Kidney (tissue), 14 donors: ENCODE results near the gene MOB1B. TPM values are rescaled to one million over a fixed set of nuclear protein-coding genes. Genes with fewer than 3 reads are reported as not detected.
A peak's percentile ranks its signal among the peaks of the same experiment; 100 is the strongest.

Source experiments
- DNase-seq, 5 donors: peaks; one replicate each; pipeline ENCODE4 v3.0.0-alpha.2; 2013 to 2020
- FAIRE-seq: peaks from 2 replicates; lab custom pipeline; 2012; peaks lifted over from hg19 to GRCh38; lab: Jason Lieb, UNC
- H3K27ac ChIP-seq, 2 donors: one replicate each; pipeline ENCODE4 v1.7.0; 2013; ENCODE audit warnings: low read depth in 2 of 2, low read length in 2 of 2, inconsistent platforms in 1 of 2
- H3K27me3 ChIP-seq: one replicate; pipeline ENCODE4 v1.7.1; 2013; ENCODE audit warnings: low read length, inconsistent platforms; ENCODE audit not compliant: control insufficient read depth, insufficient read depth
- H3K36me3 ChIP-seq, 3 donors: one replicate each; pipeline versions ENCODE4 v1.7.0 to v1.7.1; 2013; ENCODE audit warnings: low read length in 3 of 3, control low read depth in 1 of 3, inconsistent platforms in 1 of 3; ENCODE audit not compliant: insufficient read depth in 3 of 3, control insufficient read depth in 2 of 3
- H3K4me1 ChIP-seq, 3 donors: one replicate each; pipeline versions ENCODE4 v1.7.0 to v1.7.1; 2013; ENCODE audit warnings: low read length in 3 of 3, inconsistent platforms in 1 of 3, low read depth in 1 of 3; ENCODE audit not compliant: control insufficient read depth in 2 of 3, insufficient read depth in 2 of 3
- H3K4me3 ChIP-seq, 3 donors: one replicate each; pipeline versions ENCODE4 v1.7.0 to v1.8.1; 2013; ENCODE audit warnings: low read length in 3 of 3, control low read depth in 1 of 3, inconsistent platforms in 1 of 3
- H3K9ac ChIP-seq, 3 donors: one replicate each; pipeline versions ENCODE4 v1.7.0 to v1.7.1; 2013; ENCODE audit warnings: low read length in 3 of 3, control low read depth in 1 of 3, inconsistent platforms in 1 of 3
- H3K9me3 ChIP-seq, 3 donors: one replicate each; pipeline versions ENCODE4 v1.7.0 to v1.7.1; 2013; ENCODE audit warnings: low read length in 3 of 3, control low read depth in 1 of 3, inconsistent platforms in 1 of 3; ENCODE audit not compliant: control insufficient read depth in 2 of 3, insufficient read depth in 1 of 3
- CTCF ChIP-seq: IDR thresholded peaks from 3 replicates; pipeline ENCODE4 v1.5.1; 2012; ENCODE audit warnings: mild to moderate bottlenecking, moderate library complexity, borderline replicate concordance; ENCODE audit not compliant: insufficient read depth; ENCODE audit errors: extremely low read depth
- intact Hi-C: fragments of 100-400 bp; cut with DNase I; formaldehyde crosslinking; loops from one replicate; pipeline ENCODE4 v1.11.1; 2022
- polyA plus RNA-seq: library from polyadenylated mRNA; stranded (reverse); fragments of 350-450 nt; fragmentation: Illumina TruSeq; extraction: RNeasy Lipid Tissue Mini Kit (QIAGEN cat#74804); gene quantifications from one replicate; pipeline ENCODE4 v1.2.3, GENCODE V29; 2014; ENCODE audit warnings: low read depth, low replicate concordance; ENCODE audit not compliant: insufficient read depth
- total RNA-seq: library from RNA; stranded (reverse); fragmentation: NEBNext Ultra II Directional; extraction: Animal tissue kit (Norgen Biotek cat#: 25700); gene quantifications from one replicate; pipeline ENCODE4 v1.2.1, GENCODE V29; 2021
- donor health status: control.
- donor health status: control.
- donor health status: control.
- donor health status: control.
- donor health status: control.
- donor health status: DM: yes; HTN: yes; CAD: no.
- donor health status: Normal renal cell carcinoma (clear cell type).

Gene MOB1B
- total and polyA plus RNA-seq, 2 donors from 2014 or later: 13.9 to 34.2 TPM

- no peak for DNase-seq
- no peak overlapping the region for H3K27ac ChIP-seq
- no peaks in the 10 kb centered on the region for H3K4me1 ChIP-seq
These were observed 118.4 kb downstream of the MOB1B start for GRCh38 chr4:71020611-71021010.

DNA sequence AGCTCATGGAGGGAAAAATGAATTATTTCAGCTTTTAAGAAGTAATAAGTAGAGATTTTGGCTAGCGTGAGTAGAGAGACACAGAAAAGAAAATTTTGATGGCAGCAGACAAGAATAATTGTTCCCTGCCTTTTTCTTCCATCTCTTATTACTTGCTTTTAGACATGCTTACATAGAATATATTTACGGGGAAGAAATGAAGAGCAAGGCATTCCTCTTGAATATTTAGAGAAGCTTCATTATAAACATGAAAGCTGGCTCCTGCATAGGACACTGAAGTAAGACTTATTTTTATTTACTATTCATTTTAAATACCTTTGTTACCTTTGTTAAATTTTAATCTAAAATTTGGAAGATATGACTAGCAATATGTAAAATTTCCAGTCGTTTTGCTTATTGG lies 123.5 kb downstream of the MOB1B start:
- H3K27ac ChIP-seq: no peak overlapping the region
- H3K4me3 ChIP-seq: no peak overlapping the region
- TF ChIP-seq CTCF: no peak
- no peaks in the 10 kb centered on the region for H3K27me3 ChIP-seq
- H3K9me3 ChIP-seq: no peaks in the 10 kb centered on the region
- FAIRE-seq (no peak), DNase-seq (no peak)
- H3K36me3 ChIP-seq: no peaks in the 10 kb centered on the region
- intact Hi-C loops: no loop called here
- H3K4me1 ChIP-seq: peaks cover 0 to 5% (median 2%) of the 10 kb centered on the region in 3 donors
- H3K9ac ChIP-seq: no peak overlapping the region

More at GRCh38 chr4:71020611-71021010, 118.4 kb downstream of the MOB1B start:
- H3K27me3 ChIP-seq: no peaks in the 10 kb centered on the region
- no peak for FAIRE-seq
- intact Hi-C loops: no loop called here
- no peak overlapping the region for H3K4me3 ChIP-seq
- H3K36me3 ChIP-seq: no peaks in the 10 kb centered on the region
- H3K9me3 ChIP-seq: no peaks in the 10 kb centered on the region
- no peak for TF ChIP-seq CTCF
- H3K9ac ChIP-seq: no peak overlapping the region

DNA sequence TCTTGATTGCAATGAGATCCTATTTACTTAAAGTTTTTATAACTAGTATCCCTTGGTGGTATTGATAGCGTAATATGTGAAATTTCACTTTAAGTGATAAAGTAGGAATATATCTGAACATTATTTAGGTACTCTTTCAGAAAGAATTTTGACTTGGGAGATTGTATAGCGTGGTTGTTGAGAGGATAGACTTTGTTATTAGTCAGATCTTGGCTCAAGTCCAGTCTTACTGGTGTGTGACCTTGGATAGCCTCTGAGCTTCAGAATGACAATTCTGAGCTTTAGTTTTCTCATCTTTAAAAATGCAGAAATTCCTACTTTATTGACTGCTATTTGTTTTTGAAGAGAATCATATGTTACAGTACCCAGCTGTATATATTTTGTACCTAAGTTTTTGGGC lies 123.9 kb downstream of the MOB1B start:
- TF ChIP-seq CTCF: no peak
- no peak overlapping the region for H3K27ac ChIP-seq
- H3K36me3 ChIP-seq: no peaks in the 10 kb centered on the region
- peak in 2 of 5 donors; percentile 6 to 18 for DNase-seq
- FAIRE-seq: peak; percentile 73
- intact Hi-C loops: no loop called here
- no peak overlapping the region for H3K4me3 ChIP-seq
- peaks cover 0 to 5% (median 2%) of the 10 kb centered on the region in 3 donors for H3K4me1 ChIP-seq
- no peaks in the 10 kb centered on the region for H3K27me3 ChIP-seq
- H3K9ac ChIP-seq: no peak overlapping the region
- no peaks in the 10 kb centered on the region for H3K9me3 ChIP-seq

DNA sequence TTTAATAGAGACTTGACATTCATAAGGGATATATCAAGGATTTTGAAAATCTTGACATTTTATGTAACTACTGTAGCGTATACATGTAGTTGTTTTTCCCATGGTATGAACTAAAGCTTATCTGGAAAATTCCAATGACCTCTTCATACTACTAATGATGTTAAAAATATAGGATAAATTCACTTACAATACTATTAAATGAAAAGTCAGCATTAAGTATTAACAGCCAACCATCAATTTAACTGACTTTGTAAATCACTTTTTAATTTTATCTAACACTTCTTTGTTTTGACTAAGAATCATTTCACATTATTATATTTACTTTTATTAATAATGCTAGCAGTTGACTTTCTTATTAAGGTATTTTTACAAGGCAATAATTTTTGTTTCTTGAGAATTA lies 125.4 kb downstream of the MOB1B start:
- H3K36me3 ChIP-seq: no peaks in the 10 kb centered on the region

More for the DNA sequence above, 125.4 kb downstream of the MOB1B start:
- intact Hi-C loops: no loop called here
- DNase-seq (no peak), FAIRE-seq (no peak)
- Histone ChIP-seq H3K4me1 (peaks cover 0 to 5% (median 2%) of the 10 kb centered on the region in 3 donors), H3K9ac (no peak overlapping the region), H3K4me3 (no peak overlapping the region), H3K27ac (no peak overlapping the region), H3K9me3 (no peaks in the 10 kb centered on the region), H3K27me3 (no peaks in the 10 kb centered on the region)
- no peak for TF ChIP-seq CTCF
